HL-60 (cell line): Measurements from ENCODE around the gene SEL1L2.

Experiments
- DNase-seq, 2 experiments: peaks; one replicate each; pipeline ENCODE4 v3.0.0-alpha.2; 2010 to 2020; ENCODE audit warnings: low read depth in 1 of 2, low spot score in 1 of 2
- H3K27ac ChIP-seq: fragments of 250-450 bp; sonication (Bioruptor Pico); replicated peaks from 2 replicates; pipeline ENCODE4 v1.5.1; 2020; ENCODE audit warnings: mild to moderate bottlenecking, moderate library complexity
- H3K27me3 ChIP-seq: fragments of 250-450 bp; sonication (Bioruptor Pico); 2 replicates; pipeline ENCODE4 v1.5.1; 2021; ENCODE audit warnings: mild to moderate bottlenecking, moderate library complexity; ENCODE audit not compliant: insufficient read depth, poor library complexity, severe bottlenecking
- H3K4me3 ChIP-seq: replicated peaks from 2 replicates; pipeline ENCODE4 v1.5.1; 2011; ENCODE audit warnings: mild to moderate bottlenecking, control low read depth, low read length; ENCODE audit not compliant: insufficient read depth
- GABPA ChIP-seq: IDR thresholded peaks from 2 replicates; pipeline ENCODE4 v1.6.1; 2012; ENCODE audit warnings: low read depth
- POLR2AphosphoS5 ChIP-seq: IDR thresholded peaks from 2 replicates; pipeline ENCODE4 v1.6.1; 2012; ENCODE audit warnings: low read depth
- SPI1 ChIP-seq: IDR thresholded peaks from 2 replicates; pipeline ENCODE4 v1.6.1; 2012; ENCODE audit warnings: low read depth, mild to moderate bottlenecking, borderline replicate concordance
- TF ChIP-seq, protein P1 (sequence below): IDR thresholded peaks from 2 replicates; pipeline ENCODE4 v1.6.1; 2012; ENCODE audit warnings: low read depth; ENCODE audit not compliant: insufficient replicate concordance
- TF ChIP-seq, protein P2 (sequence below): IDR thresholded peaks from one replicate; pipeline ENCODE4 v1.5.1; 2011; ENCODE audit warnings: low read length, control low read depth, inconsistent platforms; ENCODE audit not compliant: insufficient read depth

The SEL1L2 gene

DNA sequence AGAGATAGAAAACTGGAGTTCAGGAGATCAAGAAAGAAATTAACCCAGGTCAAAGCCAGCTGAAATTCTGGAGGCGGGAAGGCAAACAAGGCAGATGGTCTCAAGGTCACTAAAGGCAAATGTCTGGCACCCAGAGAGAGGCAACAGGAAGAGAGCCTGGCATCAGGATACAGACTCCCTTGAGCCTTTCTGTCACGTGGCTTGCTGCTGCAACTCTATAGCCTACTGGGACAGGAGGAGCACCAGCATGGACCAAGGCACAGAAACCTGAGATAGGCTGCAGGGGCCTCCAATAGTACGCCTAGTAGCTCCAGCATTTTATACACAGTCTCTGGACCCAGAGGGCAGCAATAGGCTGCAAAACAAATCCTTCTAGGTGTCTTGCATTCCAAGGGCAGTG, 75.1 kb downstream of the SEL1L2 start:
- Histone ChIP-seq H3K27me3 (no peaks in the 10 kb centered on the region), H3K27ac (no peak overlapping the region), H3K4me3 (no peak overlapping the region)
- TF ChIP-seq GABPA (no peak), SPI1 (no peak), POLR2AphosphoS5 (no peak)
- TF ChIP-seq, protein P1, sequence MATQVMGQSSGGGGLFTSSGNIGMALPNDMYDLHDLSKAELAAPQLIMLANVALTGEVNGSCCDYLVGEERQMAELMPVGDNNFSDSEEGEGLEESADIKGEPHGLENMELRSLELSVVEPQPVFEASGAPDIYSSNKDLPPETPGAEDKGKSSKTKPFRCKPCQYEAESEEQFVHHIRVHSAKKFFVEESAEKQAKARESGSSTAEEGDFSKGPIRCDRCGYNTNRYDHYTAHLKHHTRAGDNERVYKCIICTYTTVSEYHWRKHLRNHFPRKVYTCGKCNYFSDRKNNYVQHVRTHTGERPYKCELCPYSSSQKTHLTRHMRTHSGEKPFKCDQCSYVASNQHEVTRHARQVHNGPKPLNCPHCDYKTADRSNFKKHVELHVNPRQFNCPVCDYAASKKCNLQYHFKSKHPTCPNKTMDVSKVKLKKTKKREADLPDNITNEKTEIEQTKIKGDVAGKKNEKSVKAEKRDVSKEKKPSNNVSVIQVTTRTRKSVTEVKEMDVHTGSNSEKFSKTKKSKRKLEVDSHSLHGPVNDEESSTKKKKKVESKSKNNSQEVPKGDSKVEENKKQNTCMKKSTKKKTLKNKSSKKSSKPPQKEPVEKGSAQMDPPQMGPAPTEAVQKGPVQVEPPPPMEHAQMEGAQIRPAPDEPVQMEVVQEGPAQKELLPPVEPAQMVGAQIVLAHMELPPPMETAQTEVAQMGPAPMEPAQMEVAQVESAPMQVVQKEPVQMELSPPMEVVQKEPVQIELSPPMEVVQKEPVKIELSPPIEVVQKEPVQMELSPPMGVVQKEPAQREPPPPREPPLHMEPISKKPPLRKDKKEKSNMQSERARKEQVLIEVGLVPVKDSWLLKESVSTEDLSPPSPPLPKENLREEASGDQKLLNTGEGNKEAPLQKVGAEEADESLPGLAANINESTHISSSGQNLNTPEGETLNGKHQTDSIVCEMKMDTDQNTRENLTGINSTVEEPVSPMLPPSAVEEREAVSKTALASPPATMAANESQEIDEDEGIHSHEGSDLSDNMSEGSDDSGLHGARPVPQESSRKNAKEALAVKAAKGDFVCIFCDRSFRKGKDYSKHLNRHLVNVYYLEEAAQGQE = no peak
- TF ChIP-seq, protein P2, sequence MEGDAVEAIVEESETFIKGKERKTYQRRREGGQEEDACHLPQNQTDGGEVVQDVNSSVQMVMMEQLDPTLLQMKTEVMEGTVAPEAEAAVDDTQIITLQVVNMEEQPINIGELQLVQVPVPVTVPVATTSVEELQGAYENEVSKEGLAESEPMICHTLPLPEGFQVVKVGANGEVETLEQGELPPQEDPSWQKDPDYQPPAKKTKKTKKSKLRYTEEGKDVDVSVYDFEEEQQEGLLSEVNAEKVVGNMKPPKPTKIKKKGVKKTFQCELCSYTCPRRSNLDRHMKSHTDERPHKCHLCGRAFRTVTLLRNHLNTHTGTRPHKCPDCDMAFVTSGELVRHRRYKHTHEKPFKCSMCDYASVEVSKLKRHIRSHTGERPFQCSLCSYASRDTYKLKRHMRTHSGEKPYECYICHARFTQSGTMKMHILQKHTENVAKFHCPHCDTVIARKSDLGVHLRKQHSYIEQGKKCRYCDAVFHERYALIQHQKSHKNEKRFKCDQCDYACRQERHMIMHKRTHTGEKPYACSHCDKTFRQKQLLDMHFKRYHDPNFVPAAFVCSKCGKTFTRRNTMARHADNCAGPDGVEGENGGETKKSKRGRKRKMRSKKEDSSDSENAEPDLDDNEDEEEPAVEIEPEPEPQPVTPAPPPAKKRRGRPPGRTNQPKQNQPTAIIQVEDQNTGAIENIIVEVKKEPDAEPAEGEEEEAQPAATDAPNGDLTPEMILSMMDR = no peak
- no peak for DNase-seq

DNA sequence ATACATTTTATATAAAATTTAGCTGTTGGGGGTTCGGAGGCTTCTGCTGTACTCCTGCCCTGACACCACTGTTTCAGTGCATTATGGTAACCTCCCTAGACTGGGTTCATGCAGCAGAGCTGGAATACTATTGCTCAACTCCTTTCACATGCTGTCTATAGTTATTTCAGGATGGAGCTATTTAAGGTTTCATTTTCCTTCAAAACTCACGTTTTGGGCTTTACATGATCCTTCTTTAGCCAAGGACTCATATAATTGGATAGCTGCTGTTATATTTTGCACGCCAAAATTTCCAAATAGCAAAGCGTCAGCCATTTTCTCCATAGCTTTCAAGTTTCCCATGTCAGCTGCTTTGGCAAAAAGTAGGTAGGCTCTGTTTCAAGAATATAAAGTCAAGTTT, 76.8 kb downstream of the SEL1L2 start:
- no peak for DNase-seq
- TF ChIP-seq, protein P1 = no peak
- TF ChIP-seq POLR2AphosphoS5 = no peak
- TF ChIP-seq, protein P2 = no peak
- Histone ChIP-seq H3K4me3 (no peak overlapping the region), H3K27me3 (no peaks in the 10 kb centered on the region), H3K27ac (no peak overlapping the region)

DNA sequence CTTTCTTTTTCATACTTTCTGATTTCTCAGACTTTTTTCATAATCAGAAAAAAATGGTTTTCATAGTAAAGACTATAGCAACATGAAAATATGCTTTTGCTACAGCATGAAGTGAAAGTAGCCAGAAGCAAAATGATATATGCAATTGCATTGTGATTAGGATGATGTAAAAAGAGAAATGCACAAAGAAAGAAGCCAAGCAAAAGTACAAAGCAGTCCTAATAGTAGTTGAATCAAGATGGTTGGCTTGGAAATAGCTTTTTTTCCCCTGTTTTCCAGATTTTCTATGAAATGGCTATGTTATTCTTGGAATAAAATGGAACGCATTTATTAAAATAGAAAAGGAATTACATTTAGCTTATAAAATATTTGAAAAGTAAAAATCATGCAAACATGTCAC, 77.3 kb downstream of the SEL1L2 start:
- Histone ChIP-seq H3K27me3 (no peaks in the 10 kb centered on the region), H3K4me3 (no peak overlapping the region)
- TF ChIP-seq, protein P2 = no peak
- TF ChIP-seq SPI1 = no peak

DNA sequence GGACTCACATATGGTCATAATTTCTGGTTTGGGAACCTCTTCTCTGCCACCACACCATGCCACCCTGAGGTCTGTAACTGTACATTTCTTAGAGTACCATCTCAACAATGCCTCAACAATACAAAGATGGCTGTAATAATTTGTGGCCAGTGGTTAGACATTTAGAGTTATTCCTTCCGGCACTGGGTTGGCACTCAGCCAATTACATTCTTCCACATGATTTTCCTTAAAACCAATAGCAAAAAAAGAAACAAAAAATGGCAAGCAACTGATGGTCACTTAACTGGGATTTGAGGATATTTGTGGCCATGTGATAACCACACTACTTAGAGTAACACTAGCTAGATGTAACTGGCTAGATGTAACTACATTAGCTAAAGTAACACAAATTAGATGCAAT, 79.9 kb downstream of the SEL1L2 start:
- H3K27me3 ChIP-seq = no peaks in the 10 kb centered on the region
- no peak overlapping the region for H3K4me3 ChIP-seq
- no peak for DNase-seq
- TF ChIP-seq, protein P2 = no peak
- TF ChIP-seq GABPA = no peak
- TF ChIP-seq SPI1 = no peak
- TF ChIP-seq POLR2AphosphoS5 = no peak
- TF ChIP-seq, protein P1 = no peak
- H3K27ac ChIP-seq = no peak overlapping the region

More for the DNA sequence above, 77.3 kb downstream of the SEL1L2 start:
- DNase-seq = no peak
- no peak overlapping the region for H3K27ac ChIP-seq
